Endothelial cell of umbilical vein (primary cell): Measurements from ENCODE around the gene ATP8A1. TPM values are rescaled to one million over a fixed set of nuclear protein-coding genes. Genes with fewer than 3 reads are reported as not detected.

ENCODE experiments used
- BruUV-seq: library from RNA; stranded (reverse); fragments of 400-500 nt; replicated peaks from 2 replicates; lab custom pipeline; 2021; lab: Mats Ljungman, UMichigan
- CTCF ChIA-PET: fragments of 300-600, 350-600 bp; sonication (Branson Sonifier 250); formaldehyde crosslinking; loops from one replicate; lab custom pipeline; 2021; ENCODE audit warnings: antibody characterized with exemption, inconsistent platforms; lab: Charles Lee
- POLR2A ChIA-PET: fragments of 300-600, 350-600 bp; sonication (Branson Sonifier 250); formaldehyde crosslinking; loops from one replicate; lab custom pipeline; 2021; ENCODE audit warnings: antibody characterized with exemption, inconsistent platforms; lab: Charles Lee
- DNase-seq: peaks from one replicate; pipeline ENCODE4 v3.0.0-alpha.2; 2011; ENCODE audit warnings: low read depth, low spot score
- FAIRE-seq: peaks from 2 replicates; lab custom pipeline; 2011; peaks lifted over from hg19 to GRCh38; lab: Jason Lieb, UNC
- H2AFZ ChIP-seq: 2 replicates; pipeline ENCODE4 v1.6.0; 2012; ENCODE audit warnings: low read depth, low read length, control low read depth, inconsistent platforms
- H3K27ac ChIP-seq: 2 replicates; pipeline ENCODE4 v1.5.1; 2011; ENCODE audit warnings: low read depth, mild to moderate bottlenecking, control low read depth, low read length, moderate library complexity; ENCODE audit not compliant: insufficient read depth
- H3K27me3 ChIP-seq, 2 experiments: 2 replicates each; pipeline versions ENCODE4 v1.6.0 to v1.6.1; 2011; ENCODE audit warnings: low read length in 2 of 2, mixed read lengths in 1 of 2; ENCODE audit not compliant: control insufficient read depth in 2 of 2, insufficient read depth in 2 of 2
- H3K36me3 ChIP-seq, 2 experiments: 2 replicates in 1 of 2; 3 replicates in 1 of 2; pipeline ENCODE4 v1.5.1; 2011; ENCODE audit warnings: low read length in 2 of 2, mild to moderate bottlenecking in 1 of 2, moderate library complexity in 1 of 2; ENCODE audit not compliant: control insufficient read depth in 2 of 2, insufficient read depth in 2 of 2; ENCODE audit errors: extremely low read depth in 1 of 2
- H3K4me1 ChIP-seq: 3 replicates; pipeline ENCODE4 v1.5.1; 2011; ENCODE audit warnings: mild to moderate bottlenecking, low read length; ENCODE audit not compliant: control insufficient read depth, insufficient read depth; ENCODE audit errors: extremely low read depth
- H3K4me2 ChIP-seq: 2 replicates; pipeline ENCODE4 v1.6.1; 2011; ENCODE audit warnings: low read length, control low read depth, mixed read lengths; ENCODE audit not compliant: insufficient read depth
- H3K4me3 ChIP-seq, 3 experiments: fragments of 200-600 bp in 1 of 3; sonication (generic), shearing (Covaris generic) in 1 of 3; replicated peaks in 1 of 3; 2 replicates each; pipeline ENCODE4 v1.5.1; 2011 to 2016; ENCODE audit warnings: control low read depth in 3 of 3, low read length in 3 of 3, mild to moderate bottlenecking in 2 of 3, inconsistent platforms in 1 of 3, low read depth in 1 of 3, moderate library complexity in 1 of 3; ENCODE audit not compliant: insufficient read depth in 1 of 3
- H3K79me2 ChIP-seq: 2 replicates; pipeline ENCODE4 v1.6.0; 2012; ENCODE audit warnings: low read length, inconsistent platforms; ENCODE audit not compliant: control insufficient read depth, insufficient read depth
- H3K9ac ChIP-seq: replicated peaks from 2 replicates; pipeline ENCODE3; 2011; ENCODE audit warnings: low read length, control low read depth; ENCODE audit not compliant: insufficient read depth; ENCODE audit errors: extremely low read depth
- H3K9me1 ChIP-seq: replicated peaks from 3 replicates; pipeline ENCODE4 v1.6.0; 2011; ENCODE audit warnings: mild to moderate bottlenecking, low read length; ENCODE audit not compliant: control insufficient read depth, insufficient read depth; ENCODE audit errors: extremely low read depth
- H3K9me3 ChIP-seq: replicated peaks from 2 replicates; pipeline ENCODE4 v1.5.1; 2012; ENCODE audit warnings: low read length, inconsistent platforms; ENCODE audit not compliant: control insufficient read depth, insufficient read depth
- H4K20me1 ChIP-seq: replicated peaks from 2 replicates; pipeline ENCODE3; 2011; ENCODE audit warnings: mild to moderate bottlenecking, low read length; ENCODE audit not compliant: control insufficient read depth, insufficient read depth; ENCODE audit errors: extremely low read depth
- CTCF ChIP-seq, 2 donors: IDR thresholded peaks; 1 replicate in 1 of 2; 2 replicates in 1 of 2; pipeline ENCODE4 v1.5.1; 2011; ENCODE audit warnings: low read length in 2 of 2, mild to moderate bottlenecking in 2 of 2, moderate library complexity in 2 of 2, control low read depth in 1 of 2, inconsistent platforms in 1 of 2, low read depth in 1 of 2; ENCODE audit not compliant: insufficient read depth in 1 of 2; ENCODE audit errors: extremely low read depth in 1 of 2
- EZH2 ChIP-seq: IDR thresholded peaks from 2 replicates; pipeline ENCODE4 v1.6.1; 2012; ENCODE audit warnings: borderline replicate concordance, low read depth, mild to moderate bottlenecking, moderate library complexity, low read length, inconsistent platforms; ENCODE audit not compliant: severe bottlenecking
- FOS ChIP-seq: IDR thresholded peaks from 2 replicates; pipeline ENCODE4 v1.6.1; 2011; ENCODE audit warnings: mild to moderate bottlenecking, low read length, moderate library complexity, borderline replicate concordance; ENCODE audit not compliant: insufficient read depth
- GATA2 ChIP-seq: IDR thresholded peaks from 2 replicates; pipeline ENCODE4 v1.7.0; 2011; ENCODE audit warnings: low read depth, mild to moderate bottlenecking, moderate library complexity, mixed read lengths, low read length; ENCODE audit not compliant: insufficient read length, insufficient read depth
- JUN ChIP-seq: IDR thresholded peaks from 2 replicates; pipeline ENCODE4 v1.6.1; 2011; ENCODE audit warnings: borderline replicate concordance, low read depth; ENCODE audit not compliant: insufficient read length, insufficient read depth
- MAX ChIP-seq: IDR thresholded peaks from 2 replicates; pipeline ENCODE4 v1.6.1; 2011; ENCODE audit not compliant: insufficient read depth, insufficient read length
- MYC ChIP-seq: IDR thresholded peaks from one replicate; pipeline ENCODE4 v1.6.1; 2011; ENCODE audit warnings: mild to moderate bottlenecking, low read depth, low read length
- POLR2A ChIP-seq: IDR thresholded peaks from 2 replicates; pipeline ENCODE4 v1.6.1; 2012; ENCODE audit warnings: low read depth, mild to moderate bottlenecking, control low read depth, low read length
- POLR2AphosphoS5 ChIP-seq: IDR thresholded peaks from 2 replicates; pipeline ENCODE4 v1.6.1; 2012; ENCODE audit warnings: low read depth, mild to moderate bottlenecking, control low read depth, low read length, moderate library complexity; ENCODE audit not compliant: insufficient read depth
- dilution Hi-C: fragments of 300-500 bp; cut with MboI; formaldehyde crosslinking; loops from one replicate; pipeline ENCODE4 v1.15.0; 2019; ENCODE audit warnings: low sequenced_read_pairs; ENCODE audit not compliant: extremely low pct_ligation_motif_present
- intact Hi-C: fragments of 100-400 bp; cut with micrococcal nuclease; formaldehyde crosslinking; loops from one replicate; pipeline ENCODE4 v1.10.0; 2022
- polyA plus RNA-seq, 4 experiments: library from polyadenylated mRNA; depleted of rRNA in 3 of 4; stranded (reverse) in 3 of 4; unstranded in 1 of 4; fragments of >200 nt; gene quantifications; 2 replicates each; pipeline versions ENCODE4 v1.2.1 to v1.2.3, GENCODE V29; 2011 to 2012; ENCODE audit warnings: missing spikeins in 1 of 4
- total RNA-seq: library from RNA; stranded (reverse); gene quantifications from 2 replicates; pipeline ENCODE4 v1.2.3, GENCODE V29; 2021

The ATP8A1 gene
- total and polyA plus RNA-seq, 2 donors (not counting 3 experiments of a cell fraction or from before 2014, with no cell fraction given), result 0.97 to 11.5 TPM

- CTCF ChIA-PET, result no interaction called here
- TF ChIP-seq POLR2A (no peak), CTCF (IDR thresholded peaks at IDR 0.05; ENCODE audit: extremely low read depth in 1 of 2, insufficient read depth in 1 of 2, low read depth in 1 of 2, low read length in 2 of 2) (no peak), FOS (no peak), EZH2 (no peak), GATA2 (no peak), MAX (no peak), MYC (no peak), JUN (no peak), POLR2AphosphoS5 (no peak)
These were observed 239.4 kb downstream of the ATP8A1 start for GRCh38 chr4:42417550-42417949.

More at GRCh38 chr4:42417550-42417949, 239.4 kb downstream of the ATP8A1 start:
- no peak overlapping the region for H3K27ac ChIP-seq
- no peak overlapping the region for H3K4me2 ChIP-seq
- no peak overlapping the region for H2AFZ ChIP-seq
- H3K36me3 ChIP-seq, result no peaks in the 10 kb centered on the region
- dilution Hi-C loops, result no loop called here
- no TSS peak for BruUV-seq
- H3K9me1 ChIP-seq, result no peaks in the 10 kb centered on the region
- H3K27me3 ChIP-seq, result no peaks in the 10 kb centered on the region
- no peaks in the 10 kb centered on the region for H3K9me3 ChIP-seq
- POLR2A ChIA-PET, result no interaction called here
- DNase-seq (no peak), FAIRE-seq (no peak)
- H3K79me2 ChIP-seq, result no peaks in the 10 kb centered on the region
- peaks cover 11% of the 10 kb centered on the region for H3K4me1 ChIP-seq
- intact Hi-C loops, result no loop called here
- H4K20me1 ChIP-seq, result no peaks in the 10 kb centered on the region
- no peak overlapping the region for H3K4me3 ChIP-seq
- H3K9ac ChIP-seq, result no peak overlapping the region
